Upper lobe of left lung (tissue), 4 donors: Measurements from ENCODE around the gene BRD7.

Experiments used
- CTCF ChIP-seq, 6 experiments: fragments of 450-650 bp in 4 of 6; fragments of 200-600 bp in 2 of 6; sonication (generic) in 2 of 6; IDR thresholded peaks; one replicate each; pipeline ENCODE4 v1.5.1; 2016 to 2019; ENCODE audit warnings: antibody characterized with exemption in 6 of 6
- POLR2A ChIP-seq, 4 donors: fragments of 450-650 bp; IDR thresholded peaks; one replicate each; pipeline ENCODE4 v1.5.1; 2016 to 2017; ENCODE audit warnings: antibody characterized with exemption in 4 of 4, mild to moderate bottlenecking in 2 of 4

- TF ChIP-seq CTCF (IDR thresholded peaks at IDR 0.05) (no peak), POLR2A (IDR thresholded peaks at IDR 0.05) (no peak)
Observed at GRCh38 chr16:50276801-50277555, 91.8 kb downstream of the BRD7 start.
